ENCODE data around the gene DBX2.

The DBX2 gene

DNA sequence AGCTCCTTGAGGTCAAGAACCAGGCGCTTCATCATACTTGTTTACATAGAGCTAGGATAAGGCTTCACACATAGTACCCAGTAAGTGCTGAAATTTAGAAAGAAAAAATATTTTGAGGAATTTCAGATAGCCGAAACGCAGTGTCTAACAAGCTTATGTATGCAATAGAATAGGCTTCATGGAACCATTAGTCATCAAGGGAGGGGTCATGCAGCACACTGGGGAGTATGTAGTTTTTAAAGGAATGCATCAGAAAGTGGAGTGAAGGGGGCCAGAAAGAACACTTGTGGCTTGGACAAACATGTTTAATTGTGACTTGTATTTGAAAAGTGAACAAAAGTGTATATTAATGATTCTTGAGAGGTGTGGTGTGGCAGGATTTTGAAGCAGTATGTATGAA lies 38.1 kb downstream of the DBX2 start:
- H3K27ac ChIP-seq (ENCODE audit: low read length) = no peak overlapping the region
- no peaks in the 10 kb centered on the region for H3K27me3 ChIP-seq (replicated peaks; ENCODE audit: insufficient read depth, low read length)
- H3K4me3 ChIP-seq (ENCODE audit: low read length) = no peak overlapping the region
- no peaks in the 10 kb centered on the region for H3F3A ChIP-seq (ENCODE audit: insufficient read depth, low read length)
- H3K4me1 ChIP-seq (ENCODE audit: low read length) = no peaks in the 10 kb centered on the region
- H3K36me3 ChIP-seq (replicated peaks; ENCODE audit: insufficient read depth, low read length) = no peaks in the 10 kb centered on the region
- H3K9ac ChIP-seq (ENCODE audit: low read length) = no peak overlapping the region
- no peak overlapping the region for H2AFZ ChIP-seq (ENCODE audit: low read length)
- no peak for DNase-seq
- no peak overlapping the region for H3K4me2 ChIP-seq (ENCODE audit: low read depth, low read length)
- H4K20me1 ChIP-seq (ENCODE audit: insufficient read depth, low read length) = no peaks in the 10 kb centered on the region
- TF ChIP-seq, protein P1, sequence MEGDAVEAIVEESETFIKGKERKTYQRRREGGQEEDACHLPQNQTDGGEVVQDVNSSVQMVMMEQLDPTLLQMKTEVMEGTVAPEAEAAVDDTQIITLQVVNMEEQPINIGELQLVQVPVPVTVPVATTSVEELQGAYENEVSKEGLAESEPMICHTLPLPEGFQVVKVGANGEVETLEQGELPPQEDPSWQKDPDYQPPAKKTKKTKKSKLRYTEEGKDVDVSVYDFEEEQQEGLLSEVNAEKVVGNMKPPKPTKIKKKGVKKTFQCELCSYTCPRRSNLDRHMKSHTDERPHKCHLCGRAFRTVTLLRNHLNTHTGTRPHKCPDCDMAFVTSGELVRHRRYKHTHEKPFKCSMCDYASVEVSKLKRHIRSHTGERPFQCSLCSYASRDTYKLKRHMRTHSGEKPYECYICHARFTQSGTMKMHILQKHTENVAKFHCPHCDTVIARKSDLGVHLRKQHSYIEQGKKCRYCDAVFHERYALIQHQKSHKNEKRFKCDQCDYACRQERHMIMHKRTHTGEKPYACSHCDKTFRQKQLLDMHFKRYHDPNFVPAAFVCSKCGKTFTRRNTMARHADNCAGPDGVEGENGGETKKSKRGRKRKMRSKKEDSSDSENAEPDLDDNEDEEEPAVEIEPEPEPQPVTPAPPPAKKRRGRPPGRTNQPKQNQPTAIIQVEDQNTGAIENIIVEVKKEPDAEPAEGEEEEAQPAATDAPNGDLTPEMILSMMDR (IDR thresholded peaks at IDR 0.05; ENCODE audit: low read length) = no peak
- TF ChIP-seq EZH2 (optimal IDR thresholded peaks at IDR 0.05; ENCODE audit: low read depth, low read length) (no peak), EZH2phosphoT487 (IDR thresholded peaks at IDR 0.05; ENCODE audit: low read length) (no peak)
- H3K9me2 ChIP-seq (replicated peaks; ENCODE audit: insufficient read depth, low read length) = no peaks in the 10 kb centered on the region
- H3K9me3 ChIP-seq (replicated peaks; ENCODE audit: insufficient read depth, low read length) = no peaks in the 10 kb centered on the region
- no peaks in the 10 kb centered on the region for H3K79me2 ChIP-seq (ENCODE audit: low read length)

DNA sequence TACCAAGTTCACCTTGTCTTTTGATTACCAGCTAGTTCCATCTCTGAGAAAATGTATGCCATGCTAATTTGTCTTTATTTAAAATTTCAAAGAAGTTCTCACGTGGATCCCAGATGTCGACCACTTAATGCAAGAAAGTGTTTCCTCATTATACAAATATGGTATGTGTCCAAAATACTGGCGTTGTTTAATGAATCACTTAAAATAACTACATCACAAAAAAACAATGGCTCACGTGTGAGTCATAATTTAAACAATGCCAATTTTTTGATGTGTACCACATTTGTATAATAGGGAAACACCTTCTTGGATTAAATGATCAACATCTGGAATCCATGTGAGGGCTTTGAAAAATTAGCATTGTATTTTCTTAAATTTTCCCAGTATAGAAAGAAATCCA lies 40.8 kb downstream of the DBX2 start:
- H3F3A ChIP-seq (ENCODE audit: insufficient read depth, low read length) = no peaks in the 10 kb centered on the region
- H3K4me1 ChIP-seq (ENCODE audit: low read length) = no peaks in the 10 kb centered on the region
- no peaks in the 10 kb centered on the region for H3K9me3 ChIP-seq (replicated peaks; ENCODE audit: insufficient read depth, low read length)
- H3K79me2 ChIP-seq (ENCODE audit: low read length) = no peaks in the 10 kb centered on the region
- no peak overlapping the region for H3K4me2 ChIP-seq (ENCODE audit: low read depth, low read length)
- no peak overlapping the region for H3K4me3 ChIP-seq (ENCODE audit: low read length)
- H4K20me1 ChIP-seq (ENCODE audit: insufficient read depth, low read length) = no peaks in the 10 kb centered on the region
- H3K27me3 ChIP-seq (replicated peaks; ENCODE audit: insufficient read depth, low read length) = no peaks in the 10 kb centered on the region
- no peak overlapping the region for H2AFZ ChIP-seq (ENCODE audit: low read length)
- no peak for DNase-seq
- H3K36me3 ChIP-seq (replicated peaks; ENCODE audit: insufficient read depth, low read length) = no peaks in the 10 kb centered on the region
- TF ChIP-seq EZH2phosphoT487 (IDR thresholded peaks at IDR 0.05; ENCODE audit: low read length) (no peak), EZH2 (optimal IDR thresholded peaks at IDR 0.05; ENCODE audit: low read depth, low read length) (no peak)
- TF ChIP-seq, protein P1 (IDR thresholded peaks at IDR 0.05; ENCODE audit: low read length) = no peak
- no peak overlapping the region for H3K9ac ChIP-seq (ENCODE audit: low read length)
- H3K9me2 ChIP-seq (replicated peaks; ENCODE audit: insufficient read depth, low read length) = no peaks in the 10 kb centered on the region
- no peak overlapping the region for H3K27ac ChIP-seq (ENCODE audit: low read length)

DNA sequence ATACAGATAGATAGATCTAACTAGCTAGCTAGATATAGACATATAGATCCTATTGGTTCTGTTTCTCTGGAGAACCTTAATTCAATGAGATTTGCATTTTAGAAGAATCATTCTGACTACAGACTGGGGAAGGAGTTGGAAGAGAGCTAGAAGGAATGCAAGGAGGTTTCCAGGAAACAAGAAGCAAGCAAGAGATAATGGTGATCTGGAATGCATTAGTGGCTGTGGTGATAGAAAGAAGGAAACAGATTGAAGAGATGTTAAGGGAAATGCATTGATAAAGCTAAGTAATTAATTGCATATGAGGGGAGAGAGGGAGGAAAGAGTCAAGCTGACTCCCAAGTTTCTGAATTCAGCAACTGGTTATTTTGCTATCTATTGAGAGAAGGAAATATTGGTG lies 42.7 kb downstream of the DBX2 start:
- H2AFZ ChIP-seq (ENCODE audit: low read length) = no peak overlapping the region
- no peaks in the 10 kb centered on the region for H3K36me3 ChIP-seq (replicated peaks; ENCODE audit: insufficient read depth, low read length)
- H3K4me3 ChIP-seq (ENCODE audit: low read length) = no peak overlapping the region
- H3K4me1 ChIP-seq (ENCODE audit: low read length) = no peaks in the 10 kb centered on the region
- no peak for TF ChIP-seq EZH2phosphoT487 (IDR thresholded peaks at IDR 0.05; ENCODE audit: low read length)
- TF ChIP-seq, protein P1 (IDR thresholded peaks at IDR 0.05; ENCODE audit: low read length) = no peak
- TF ChIP-seq EZH2 (optimal IDR thresholded peaks at IDR 0.05; ENCODE audit: low read depth, low read length) = no peak
- no peak overlapping the region for H3K27ac ChIP-seq (ENCODE audit: low read length)
- no peaks in the 10 kb centered on the region for H3F3A ChIP-seq (ENCODE audit: insufficient read depth, low read length)
- no peaks in the 10 kb centered on the region for H3K9me3 ChIP-seq (replicated peaks; ENCODE audit: insufficient read depth, low read length)
- no peak overlapping the region for H3K4me2 ChIP-seq (ENCODE audit: low read depth, low read length)
- no peak overlapping the region for H3K9ac ChIP-seq (ENCODE audit: low read length)
- no peaks in the 10 kb centered on the region for H4K20me1 ChIP-seq (ENCODE audit: insufficient read depth, low read length)
- no peaks in the 10 kb centered on the region for H3K9me2 ChIP-seq (replicated peaks; ENCODE audit: insufficient read depth, low read length)
- no peaks in the 10 kb centered on the region for H3K27me3 ChIP-seq (replicated peaks; ENCODE audit: insufficient read depth, low read length)
- DNase-seq = no peak
- H3K79me2 ChIP-seq (ENCODE audit: low read length) = no peaks in the 10 kb centered on the region

Measured in MM.1S (cell line).